Measurements from ENCODE around the gene C17orf50.

DNA sequence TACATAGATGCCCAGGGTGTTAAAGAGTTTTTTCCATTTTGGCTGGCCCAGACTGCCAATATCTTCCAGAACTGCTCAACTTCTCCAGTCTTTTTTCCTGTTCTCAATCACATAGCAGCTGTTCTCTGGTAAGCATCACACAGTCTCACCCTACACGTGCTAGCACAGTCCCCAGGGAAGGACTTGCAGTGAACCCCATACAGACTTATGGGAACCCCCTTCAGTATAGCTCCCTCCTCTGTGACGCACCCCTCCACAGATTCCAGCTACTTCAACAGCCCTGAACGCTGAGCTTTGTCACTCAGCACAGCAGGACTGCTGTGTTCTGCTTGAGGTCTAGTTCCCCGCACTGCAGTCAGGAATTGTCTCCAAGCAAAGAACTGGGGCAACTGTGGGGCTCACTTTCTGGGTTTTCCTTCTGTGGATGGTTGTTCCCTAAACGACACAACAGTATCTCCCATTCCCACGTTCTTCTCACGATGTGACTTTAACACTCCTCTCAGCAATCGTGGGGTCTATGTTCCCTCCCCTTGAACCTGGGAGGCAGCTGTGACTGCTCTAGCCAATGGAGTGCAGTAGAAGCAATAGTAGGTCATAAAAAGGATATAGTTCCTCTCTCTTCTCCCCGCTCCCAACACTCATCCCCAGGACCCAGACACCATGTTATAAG is 31.1 kb downstream of the C17orf50 start:
- TF ChIP-seq, protein P1, sequence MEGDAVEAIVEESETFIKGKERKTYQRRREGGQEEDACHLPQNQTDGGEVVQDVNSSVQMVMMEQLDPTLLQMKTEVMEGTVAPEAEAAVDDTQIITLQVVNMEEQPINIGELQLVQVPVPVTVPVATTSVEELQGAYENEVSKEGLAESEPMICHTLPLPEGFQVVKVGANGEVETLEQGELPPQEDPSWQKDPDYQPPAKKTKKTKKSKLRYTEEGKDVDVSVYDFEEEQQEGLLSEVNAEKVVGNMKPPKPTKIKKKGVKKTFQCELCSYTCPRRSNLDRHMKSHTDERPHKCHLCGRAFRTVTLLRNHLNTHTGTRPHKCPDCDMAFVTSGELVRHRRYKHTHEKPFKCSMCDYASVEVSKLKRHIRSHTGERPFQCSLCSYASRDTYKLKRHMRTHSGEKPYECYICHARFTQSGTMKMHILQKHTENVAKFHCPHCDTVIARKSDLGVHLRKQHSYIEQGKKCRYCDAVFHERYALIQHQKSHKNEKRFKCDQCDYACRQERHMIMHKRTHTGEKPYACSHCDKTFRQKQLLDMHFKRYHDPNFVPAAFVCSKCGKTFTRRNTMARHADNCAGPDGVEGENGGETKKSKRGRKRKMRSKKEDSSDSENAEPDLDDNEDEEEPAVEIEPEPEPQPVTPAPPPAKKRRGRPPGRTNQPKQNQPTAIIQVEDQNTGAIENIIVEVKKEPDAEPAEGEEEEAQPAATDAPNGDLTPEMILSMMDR (conservative IDR thresholded peaks at IDR 0.05 in 1 of 2, IDR thresholded peaks at IDR 0.05 in 1 of 2; ENCODE audit: extremely low read depth in 1 of 2, insufficient read depth in 1 of 2, low read depth in 1 of 2, low read length in 2 of 2) = no peak
- TF ChIP-seq EZH2 (IDR thresholded peaks at IDR 0.05; ENCODE audit: borderline replicate concordance, low read length) = no peak
